Gastrocnemius medialis (tissue), 4 donors: ENCODE measurements around the gene REN. TPM values are rescaled to one million over a fixed set of nuclear protein-coding genes. Genes with fewer than 3 reads are reported as not detected.

Experiments used
- ATAC-seq, 2 donors: fragments of 150-250 bp; one replicate each; pipeline ENCODE4 v1.9.1; 2016
- DNase-seq, 2 donors: peaks; one replicate each; pipeline ENCODE4 v3.0.0-alpha.2; 2019
- H3K27ac ChIP-seq, 4 donors: fragments of 200-600 bp; sonication (generic); 1 replicate in 1 of 4; 2 replicates in 3 of 4; pipeline ENCODE4 v1.5.1; 2016 to 2018; ENCODE audit warnings: mild to moderate bottlenecking in 2 of 4, moderate library complexity in 1 of 4
- H3K27me3 ChIP-seq, 3 donors: fragments of 200-600 bp; sonication (generic) in 2 of 3; 1 replicate in 1 of 3; 2 replicates in 2 of 3; pipeline versions ENCODE4 v1.5.1 to v1.6.0; 2016 to 2019; ENCODE audit warnings: mild to moderate bottlenecking in 1 of 3, moderate library complexity in 1 of 3
- H3K36me3 ChIP-seq, 2 donors: fragments of 200-600 bp; sonication (generic) in 1 of 2; one replicate each; pipeline ENCODE4 v1.5.1; 2017 to 2018
- H3K4me1 ChIP-seq, 2 donors: fragments of 200-600 bp; sonication (generic) in 1 of 2; one replicate each; pipeline ENCODE4 v1.5.1; 2016 to 2017; ENCODE audit warnings: mild to moderate bottlenecking in 2 of 2
- H3K4me3 ChIP-seq, 4 donors: fragments of 200-600 bp; sonication (generic) in 3 of 4; 1 replicate in 1 of 4; 2 replicates in 3 of 4; pipeline ENCODE4 v1.5.1; 2016 to 2019; ENCODE audit warnings: mild to moderate bottlenecking in 2 of 4
- H3K9me3 ChIP-seq, 3 donors: fragments of 200-600 bp; sonication (generic) in 2 of 3; 1 replicate in 1 of 3; 2 replicates in 2 of 3; pipeline ENCODE4 v1.5.1; 2016 to 2019
- POLR2A ChIP-seq, 2 donors: fragments of 450-650 bp; IDR thresholded peaks; one replicate each; pipeline ENCODE4 v1.6.1; 2017; ENCODE audit warnings: antibody characterized with exemption in 2 of 2, mild to moderate bottlenecking in 2 of 2, moderate library complexity in 2 of 2
- in situ Hi-C, 4 donors: fragments of 200-750 bp; cut with MboI; loops; one replicate each; pipeline versions ENCODE4 v1.15.0 to v1.8.0; 2017; ENCODE audit warnings: low sequenced_read_pairs in 4 of 4
- intact Hi-C: fragments of 100-400 bp; cut with DNase I; formaldehyde crosslinking; loops from one replicate; pipeline ENCODE4 v1.15.1; 2023; ENCODE audit warnings: low total_unique reads
- total RNA-seq, 4 donors: library from RNA; depleted of rRNA; stranded (reverse); fragments of >200 nt; gene quantifications; one replicate each; pipeline versions ENCODE4 v1.1.0 to v1.2.3, GENCODE V29; 2016
- TF ChIP-seq, protein P1 (sequence below), 5 experiments: fragments of 450-650 bp in 3 of 5; fragments of 200-600 bp in 2 of 5; sonication (generic) in 2 of 5; IDR thresholded peaks in 4 of 5; conservative IDR thresholded peaks in 1 of 5; 1 replicate in 4 of 5; 2 replicates in 1 of 5; pipeline ENCODE4 v1.5.1; 2016 to 2019; ENCODE audit warnings: antibody characterized with exemption in 5 of 5, mild to moderate bottlenecking in 3 of 5, moderate library complexity in 3 of 5

REN gene
- total RNA-seq: under 1 TPM in 1 of 4 donors, not detected in 3; 0.22 TPM

GRCh38 chr1:204166219-204166618 lies at the start of gene REN:
REN (minus strand) TSS chr1:204166337; CDS start chr1:204166293, 44 bp downstream.
- DNase-seq (no peak), ATAC-seq (no peak)
- intact Hi-C loops: no loop called here
- H3K4me1 ChIP-seq: peaks cover 0 to 3% of the 10 kb centered on the region in 2 donors
- in situ Hi-C loops: loop anchor here in 3 of 4 donors (5.0 to 25.0 kb wide), 5 partner anchors 36 to 346 kb away; partner anchors contain the start of gene MDM4 (in 1 of the 3)
- no peak for TF ChIP-seq POLR2A (IDR thresholded peaks at IDR 0.05)
- H3K4me3 ChIP-seq: no peak within 1 kb of the TSS
- H3K27ac ChIP-seq: no peak within 1 kb of the TSS
- H3K36me3 ChIP-seq: no peaks in the 10 kb centered on the region
- no peaks in the 10 kb centered on the region for H3K9me3 ChIP-seq
- H3K27me3 ChIP-seq: peaks cover 0 to 3% (median 0%) of the 10 kb centered on the region in 3 donors

DNA sequence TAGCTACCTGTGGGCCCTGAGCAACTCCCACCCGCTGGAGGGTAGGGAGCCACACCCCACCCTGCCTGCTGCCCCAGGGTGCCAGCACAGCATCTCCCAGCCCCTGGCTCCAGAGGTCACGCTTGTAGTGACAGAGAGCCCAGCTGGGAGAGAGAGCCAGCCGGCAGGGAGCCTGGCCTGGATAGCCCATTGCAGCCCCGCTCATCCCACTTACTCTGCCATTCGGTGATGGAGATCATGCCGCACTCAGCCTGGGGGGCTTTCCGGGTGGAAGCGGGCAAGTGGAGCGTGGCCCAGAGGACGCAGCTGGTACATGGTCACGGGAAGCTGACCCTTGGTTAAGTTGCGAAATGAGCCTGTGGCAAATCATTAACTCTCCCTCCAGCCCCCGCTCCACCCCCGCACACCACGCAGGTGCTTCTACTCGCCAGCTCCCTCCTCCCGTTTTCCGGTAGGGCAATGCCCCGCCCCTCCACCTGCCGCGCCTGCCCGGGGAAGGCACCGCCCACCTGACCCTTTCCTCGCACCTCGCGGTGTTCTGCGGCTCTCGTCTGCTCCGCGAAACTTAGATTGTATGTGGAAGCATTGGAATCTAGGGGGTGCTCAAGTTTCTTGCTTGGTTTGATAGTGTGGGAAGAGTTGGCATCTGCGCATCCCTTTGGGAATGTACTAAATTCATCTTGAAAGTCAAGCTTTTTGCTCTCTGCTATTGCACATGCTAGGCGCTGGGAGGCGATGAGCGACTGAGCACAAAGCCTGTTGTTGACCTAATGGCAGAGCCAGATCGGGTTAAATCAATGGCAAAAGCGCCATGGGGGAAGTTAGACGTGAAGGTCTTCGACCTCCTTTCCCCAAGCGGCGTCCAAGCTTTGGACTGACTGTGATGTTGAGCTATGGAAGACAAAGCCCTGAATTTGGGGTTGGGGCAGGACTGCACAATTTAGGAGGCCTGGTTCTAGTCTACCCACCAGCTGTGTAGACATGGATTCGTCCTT lies 47.8 kb upstream of the REN start, which contains the start of gene GOLT1A:
Gene GOLT1A, minus strand, starts transcription at position 321 of the 995 bp plus-strand sequence. Its CDS starts 82 bp downstream, at position 239.
- peaks cover 5 to 13% (median 8%) of the 10 kb centered on the region in 3 donors for H3K27me3 ChIP-seq
- TF ChIP-seq POLR2A (IDR thresholded peaks at IDR 0.05): no peak
- TF ChIP-seq, protein P1, sequence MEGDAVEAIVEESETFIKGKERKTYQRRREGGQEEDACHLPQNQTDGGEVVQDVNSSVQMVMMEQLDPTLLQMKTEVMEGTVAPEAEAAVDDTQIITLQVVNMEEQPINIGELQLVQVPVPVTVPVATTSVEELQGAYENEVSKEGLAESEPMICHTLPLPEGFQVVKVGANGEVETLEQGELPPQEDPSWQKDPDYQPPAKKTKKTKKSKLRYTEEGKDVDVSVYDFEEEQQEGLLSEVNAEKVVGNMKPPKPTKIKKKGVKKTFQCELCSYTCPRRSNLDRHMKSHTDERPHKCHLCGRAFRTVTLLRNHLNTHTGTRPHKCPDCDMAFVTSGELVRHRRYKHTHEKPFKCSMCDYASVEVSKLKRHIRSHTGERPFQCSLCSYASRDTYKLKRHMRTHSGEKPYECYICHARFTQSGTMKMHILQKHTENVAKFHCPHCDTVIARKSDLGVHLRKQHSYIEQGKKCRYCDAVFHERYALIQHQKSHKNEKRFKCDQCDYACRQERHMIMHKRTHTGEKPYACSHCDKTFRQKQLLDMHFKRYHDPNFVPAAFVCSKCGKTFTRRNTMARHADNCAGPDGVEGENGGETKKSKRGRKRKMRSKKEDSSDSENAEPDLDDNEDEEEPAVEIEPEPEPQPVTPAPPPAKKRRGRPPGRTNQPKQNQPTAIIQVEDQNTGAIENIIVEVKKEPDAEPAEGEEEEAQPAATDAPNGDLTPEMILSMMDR (IDR thresholded peaks at IDR 0.05 in 4 of 5, conservative IDR thresholded peaks at IDR 0.05 in 1 of 5): peak; percentile 14 to 59 (median 53)
- H3K4me3 ChIP-seq: peak within 1 kb of the TSS in 3 of 4 donors; percentile 15 to 47 (median 40)
- no peaks in the 10 kb centered on the region for H3K36me3 ChIP-seq
- H3K4me1 ChIP-seq: peaks cover 0 to 6% of the 10 kb centered on the region in 2 donors
- no peaks in the 10 kb centered on the region for H3K9me3 ChIP-seq
- ATAC-seq: peak; percentile 56 to 62
- in situ Hi-C loops: loop anchor here in 3 of 4 donors (5.0 to 25.0 kb wide), 2 partner anchors 148 kb away; partner anchors contain the start of gene PLEKHA6 (in 1 of the 3)
- peak; percentile 28 to 34 for DNase-seq
- H3K27ac ChIP-seq: no peak within 1 kb of the TSS
- intact Hi-C loops: loop anchor here (1.0 to 5.0 kb wide), 2 partner anchors 93 to 149 kb away; no protein-coding TSS in a partner anchor

GRCh38 chr1:204212715-204213114 lies 46.6 kb upstream of the REN start:
- Histone ChIP-seq H3K4me1 (peaks cover 0 to 6% of the 10 kb centered on the region in 2 donors), H3K4me3 (no peak overlapping the region), H3K9me3 (no peaks in the 10 kb centered on the region), H3K27me3 (peaks cover 5 to 13% (median 8%) of the 10 kb centered on the region in 3 donors), H3K27ac (no peak overlapping the region), H3K36me3 (no peaks in the 10 kb centered on the region)
- DNase-seq: no peak
- intact Hi-C loops: loop anchor here (5.0 kb wide), 1 partner anchor 95 kb away; no protein-coding TSS in a partner anchor
- TF ChIP-seq POLR2A (IDR thresholded peaks at IDR 0.05): no peak
- TF ChIP-seq, protein P1 (IDR thresholded peaks at IDR 0.05 in 4 of 5, conservative IDR thresholded peaks at IDR 0.05 in 1 of 5): no peak
- no peak for ATAC-seq
- in situ Hi-C loops: loop anchor here in 3 of 4 donors (5.0 to 25.0 kb wide), 2 partner anchors 150 kb away; partner anchors contain the start of gene PLEKHA6 (in 1 of the 3)

GRCh38 chr1:204211046-204211445 lies 44.9 kb upstream of the REN start:
- Histone ChIP-seq H3K36me3 (no peaks in the 10 kb centered on the region), H3K4me1 (peaks cover 0 to 6% of the 10 kb centered on the region in 2 donors), H3K27ac (no peak overlapping the region), H3K27me3 (peaks cover 5 to 8% (median 7%) of the 10 kb centered on the region in 3 donors), H3K9me3 (no peaks in the 10 kb centered on the region), H3K4me3 (no peak overlapping the region)
- TF ChIP-seq POLR2A (IDR thresholded peaks at IDR 0.05): no peak
- TF ChIP-seq, protein P1 (IDR thresholded peaks at IDR 0.05 in 4 of 5, conservative IDR thresholded peaks at IDR 0.05 in 1 of 5): no peak
- intact Hi-C loops: loop anchor here (5.0 kb wide), 1 partner anchor 96 kb away; no protein-coding TSS in a partner anchor
- ATAC-seq: no peak
- in situ Hi-C loops: loop anchor here in 3 of 4 donors (5.0 to 25.0 kb wide), 2 partner anchors 151 kb away; partner anchors contain the start of gene PLEKHA6 (in 1 of the 3)
- DNase-seq: no peak
